H9 (cell line): ENCODE results near the gene MOB3B. TPM values are rescaled to one million over a fixed set of nuclear protein-coding genes. Genes with fewer than 3 reads are reported as not detected.

Source experiments
- DNase-seq: peaks from one replicate; pipeline ENCODE4 v3.0.0-alpha.2; 2017
- H2AFZ ChIP-seq: one replicate; pipeline ENCODE4 v1.6.1; 2013; ENCODE audit warnings: mild to moderate bottlenecking, low read length, control low read depth, moderate library complexity
- H2AK5ac ChIP-seq: 2 replicates; pipeline ENCODE4 v1.6.1; 2013; ENCODE audit warnings: low read length, control low read depth, mixed read lengths; ENCODE audit not compliant: insufficient read length
- H2BK120ac ChIP-seq: one replicate; pipeline ENCODE4 v1.6.1; 2013; ENCODE audit warnings: low read depth, mild to moderate bottlenecking, low read length, control low read depth, inconsistent platforms; ENCODE audit not compliant: poor library complexity, severe bottlenecking
- H2BK12ac ChIP-seq: 2 replicates; pipeline ENCODE4 v1.6.1; 2013; ENCODE audit warnings: low read length, control low read depth, mixed read lengths, low read depth; ENCODE audit not compliant: insufficient read length
- H2BK15ac ChIP-seq: 2 replicates; pipeline ENCODE4 v1.6.1; 2013; ENCODE audit warnings: low read depth, low read length, control low read depth
- H2BK20ac ChIP-seq: one replicate; pipeline ENCODE4 v1.6.1; 2013; ENCODE audit warnings: low read depth, mild to moderate bottlenecking, low read length, control low read depth, inconsistent platforms; ENCODE audit not compliant: poor library complexity, severe bottlenecking
- H2BK5ac ChIP-seq: 2 replicates; pipeline ENCODE4 v1.6.1; 2013; ENCODE audit warnings: low read length, control low read depth, mixed read lengths; ENCODE audit not compliant: insufficient read length
- H3K14ac ChIP-seq: 2 replicates; pipeline ENCODE4 v1.6.1; 2013; ENCODE audit warnings: low read length, control low read depth; ENCODE audit not compliant: insufficient read depth
- H3K18ac ChIP-seq: 2 replicates; pipeline ENCODE4 v1.6.1; 2013; ENCODE audit warnings: low read depth, mild to moderate bottlenecking, mixed read lengths, low read length, control low read depth; ENCODE audit not compliant: insufficient read length
- H3K23ac ChIP-seq: 2 replicates; pipeline ENCODE4 v1.6.1; 2013; ENCODE audit warnings: low read length, control low read depth, mixed read lengths, low read depth; ENCODE audit not compliant: insufficient read length
- H3K23me2 ChIP-seq: 2 replicates; pipeline ENCODE4 v1.6.1; 2013; ENCODE audit warnings: low read depth, mild to moderate bottlenecking, mixed read lengths, low read length, control low read depth; ENCODE audit not compliant: insufficient read length, poor library complexity, severe bottlenecking
- H3K27ac ChIP-seq: 2 replicates; pipeline ENCODE4 v1.5.1; 2013; ENCODE audit warnings: low read length, control low read depth, mixed read lengths, low read depth; ENCODE audit not compliant: insufficient read length
- H3K27me3 ChIP-seq: 2 replicates; pipeline ENCODE4 v1.6.1; 2013; ENCODE audit warnings: low read length, control low read depth, inconsistent platforms; ENCODE audit not compliant: insufficient read depth
- H3K4ac ChIP-seq: 2 replicates; pipeline ENCODE4 v1.6.1; 2013; ENCODE audit warnings: low read depth, mild to moderate bottlenecking, control low read depth, inconsistent platforms, low read length, moderate library complexity
- H3K4me1 ChIP-seq: 2 replicates; pipeline ENCODE4 v1.6.1; 2013; ENCODE audit warnings: low read length, control low read depth, inconsistent platforms; ENCODE audit not compliant: insufficient read depth
- H3K4me2 ChIP-seq: 2 replicates; pipeline ENCODE4 v1.6.1; 2013; ENCODE audit warnings: low read length, control low read depth, mixed read lengths; ENCODE audit not compliant: insufficient read length, insufficient read depth
- H3K56ac ChIP-seq: 2 replicates; pipeline ENCODE4 v1.6.1; 2013; ENCODE audit warnings: low read depth, mild to moderate bottlenecking, mixed read lengths, low read length, control low read depth; ENCODE audit not compliant: insufficient read length
- H3K79me1 ChIP-seq: 2 replicates; pipeline ENCODE4 v1.6.1; 2013; ENCODE audit warnings: low read depth, mild to moderate bottlenecking, moderate library complexity, low read length, control low read depth, inconsistent platforms; ENCODE audit not compliant: insufficient read depth, poor library complexity, severe bottlenecking
- H3K79me2 ChIP-seq: 2 replicates; pipeline ENCODE4 v1.6.1; 2013; ENCODE audit warnings: low read length, control low read depth, inconsistent platforms; ENCODE audit not compliant: insufficient read depth
- H3K9ac ChIP-seq: 2 replicates; pipeline ENCODE4 v1.6.1; 2013; ENCODE audit warnings: low read length, control low read depth, mixed read lengths; ENCODE audit not compliant: insufficient read length; ENCODE audit errors: extremely low read depth
- H3K9me3 ChIP-seq: one replicate; pipeline ENCODE4 v1.6.1; 2013; ENCODE audit warnings: low read depth, low read length, inconsistent platforms; ENCODE audit not compliant: control insufficient read depth
- H3T11ph ChIP-seq: one replicate; pipeline ENCODE4 v1.6.1; 2013; ENCODE audit warnings: mild to moderate bottlenecking, low read length, control low read depth, inconsistent platforms
- H4K20me1 ChIP-seq: one replicate; pipeline ENCODE4 v1.6.1; 2013; ENCODE audit not compliant: control insufficient read depth, insufficient read length, insufficient read depth
- H4K5ac ChIP-seq: 2 replicates; pipeline ENCODE4 v1.6.1; 2013; ENCODE audit warnings: low read depth, mild to moderate bottlenecking, mixed read lengths, low read length, control low read depth; ENCODE audit not compliant: insufficient read length
- H4K8ac ChIP-seq: replicated peaks from 2 replicates; pipeline ENCODE4 v1.6.1; 2013; ENCODE audit warnings: low read length, control low read depth, mixed read lengths, low read depth; ENCODE audit not compliant: insufficient read length
- H4K91ac ChIP-seq: 2 replicates; pipeline ENCODE4 v1.6.1; 2013; ENCODE audit warnings: low read depth, mild to moderate bottlenecking, moderate library complexity, mixed read lengths, low read length, control low read depth; ENCODE audit not compliant: insufficient read length
- H3K27ac Mint-ChIP-seq, 3 experiments: 2 replicates in 2 of 3; 3 replicates in 1 of 3; pipeline ENCODE4 v1.8.0; 2020 to 2021; ENCODE audit warnings: mixed read lengths in 3 of 3, mild to moderate bottlenecking in 1 of 3, moderate library complexity in 1 of 3
- H3K27me3 Mint-ChIP-seq: 2 replicates; pipeline ENCODE4 v1.8.0; 2021; ENCODE audit warnings: low read depth, mild to moderate bottlenecking, moderate library complexity, mixed read lengths
- H3K36me3 Mint-ChIP-seq, 3 experiments: 2 replicates in 2 of 3; 3 replicates in 1 of 3; pipeline ENCODE4 v1.8.0; 2020 to 2021; ENCODE audit warnings: low read depth in 3 of 3, mixed read lengths in 3 of 3; ENCODE audit not compliant: insufficient read depth in 1 of 3
- H3K4me1 Mint-ChIP-seq, 2 experiments: 2 replicates each; pipeline ENCODE4 v1.8.0; 2020; ENCODE audit warnings: mixed read lengths in 2 of 2
- H3K4me3 Mint-ChIP-seq, 2 experiments: 2 replicates in 1 of 2; 3 replicates in 1 of 2; pipeline ENCODE4 v1.8.0; 2020 to 2021; ENCODE audit warnings: mild to moderate bottlenecking in 2 of 2, mixed read lengths in 2 of 2, moderate library complexity in 1 of 2
- H3K9me3 Mint-ChIP-seq, 2 experiments: 2 replicates in 1 of 2; 3 replicates in 1 of 2; pipeline ENCODE4 v1.8.0; 2020; ENCODE audit warnings: mild to moderate bottlenecking in 2 of 2, mixed read lengths in 2 of 2, moderate library complexity in 1 of 2
- CTCF ChIP-seq: fragments of 200-600 bp; sonication (generic); conservative IDR thresholded peaks from 3 replicates; pipeline ENCODE4 v1.8.0; 2021; ENCODE audit warnings: antibody characterized with exemption, mild to moderate bottlenecking
- WGBS: extraction: QIAGEN DNeasy Blood & Tissue Kit; methylation state at CpG from one replicate; pipeline ENCODE4 v1.1.7; 2013; ENCODE audit warnings: missing lambda C conversion rate, low lambda C conversion rate, mixed read lengths; ENCODE audit not compliant: insufficient read length; ENCODE audit errors: extremely low coverage; 5-methylcytosine and 5-hydroxymethylcytosine counted together
- total RNA-seq: library from RNA; stranded (reverse); gene quantifications from 2 replicates; pipeline ENCODE4 v1.2.1, GENCODE V29; 2021

Gene MOB3B
- total RNA-seq, 1 experiment from 2014 or later = 9.8 TPM

DNA sequence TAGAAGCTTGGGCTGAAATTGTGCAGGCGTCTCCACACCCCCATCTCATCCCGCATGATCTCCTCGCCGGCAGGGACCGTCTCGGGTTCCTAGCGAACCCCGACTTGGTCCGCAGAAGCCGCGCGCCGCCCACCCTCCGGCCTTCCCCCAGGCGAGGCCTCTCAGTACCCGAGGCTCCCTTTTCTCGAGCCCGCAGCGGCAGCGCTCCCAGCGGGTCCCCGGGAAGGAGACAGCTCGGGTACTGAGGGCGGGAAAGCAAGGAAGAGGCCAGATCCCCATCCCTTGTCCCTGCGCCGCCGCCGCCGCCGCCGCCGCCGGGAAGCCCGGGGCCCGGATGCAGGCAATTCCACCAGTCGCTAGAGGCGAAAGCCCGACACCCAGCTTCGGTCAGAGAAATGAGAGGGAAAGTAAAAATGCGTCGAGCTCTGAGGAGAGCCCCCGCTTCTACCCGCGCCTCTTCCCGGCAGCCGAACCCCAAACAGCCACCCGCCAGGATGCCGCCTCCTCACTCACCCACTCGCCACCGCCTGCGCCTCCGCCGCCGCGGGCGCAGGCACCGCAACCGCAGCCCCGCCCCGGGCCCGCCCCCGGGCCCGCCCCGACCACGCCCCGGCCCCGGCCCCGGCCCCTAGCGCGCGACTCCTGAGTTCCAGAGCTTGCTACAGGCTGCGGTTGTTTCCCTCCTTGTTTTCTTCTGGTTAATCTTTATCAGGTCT lies 43.5 kb upstream of the MOB3B start, which contains the start of gene C9orf72:
Gene C9orf72, minus strand, starts transcription at position 564 of the 716 bp plus-strand sequence. CDS start 6,361 bp downstream, outside the sequence.
- H3K9me3 ChIP-seq = no peaks in the 10 kb centered on the region
- H4K20me1 ChIP-seq = no peaks in the 10 kb centered on the region
- H3K27me3 ChIP-seq = no peaks in the 10 kb centered on the region
- no peaks in the 10 kb centered on the region for H3K79me1 ChIP-seq
- H3K23ac ChIP-seq = no peak within 1 kb of the TSS
- H3K56ac ChIP-seq = no peak within 1 kb of the TSS
- peak within 1 kb of the TSS; percentile 65 for H2BK120ac ChIP-seq
- peak within 1 kb of the TSS; percentile 2 for H2BK5ac ChIP-seq
- Mint-ChIP-seq H3K9me3 (peaks cover 6% of the 10 kb centered on the region in 2 experiments), H3K4me3 (peak within 1 kb of the TSS; percentile 88 to 99), H3K27me3 (peaks cover 7% of the 10 kb centered on the region), H3K27ac (peak within 1 kb of the TSS; percentile 99 to 100 (median 100)), H3K4me1 (peaks cover 19 to 22% of the 10 kb centered on the region in 2 experiments), H3K36me3 (peaks cover 2 to 9% (median 2%) of the 10 kb centered on the region in 3 experiments)
- H3K9ac ChIP-seq = peak within 1 kb of the TSS; percentile 87
- no peaks in the 10 kb centered on the region for H3K4me1 ChIP-seq
- peaks cover 3% of the 10 kb centered on the region; the same call in 1 of the 2 replicates for H3K79me2 ChIP-seq
- H2BK20ac ChIP-seq = no peak within 1 kb of the TSS
- H3K14ac ChIP-seq = peak within 1 kb of the TSS; percentile 98
- no peak within 1 kb of the TSS for H2BK12ac ChIP-seq
- peak within 1 kb of the TSS; percentile 91 for H3K27ac ChIP-seq
- no CpG with 5 or more reads among the region's 72 CpGs for WGBS
- no peak within 1 kb of the TSS; the same call in 1 of the 2 replicates for H3K4ac ChIP-seq
- H3K4me2 ChIP-seq = peak within 1 kb of the TSS; percentile 97
- TF ChIP-seq CTCF = no peak
- peak within 1 kb of the TSS; percentile 97 for H2AFZ ChIP-seq
- H2AK5ac ChIP-seq = no peak within 1 kb of the TSS
- H4K91ac ChIP-seq = no peak within 1 kb of the TSS
- no peak within 1 kb of the TSS for H2BK15ac ChIP-seq
- H3K23me2 ChIP-seq = peaks cover 8% of the 10 kb centered on the region
- H3K18ac ChIP-seq = peak within 1 kb of the TSS; percentile 95
- peak within 1 kb of the TSS; percentile 23 for H4K5ac ChIP-seq
- no peak within 1 kb of the TSS for H3T11ph ChIP-seq
- no peak within 1 kb of the TSS for H4K8ac ChIP-seq
- DNase-seq = no peak
